NCI-H1417 treated with DMSO at 0.1 percent for 48 hours (cell line): ENCODE data around the gene OMA1.
"Not testable (repeated sequence)": the region's sequence is repeated elsewhere in the genome, so short reads cannot be mapped to it uniquely, and the experiment has no call there.

Source experiments
- DNase-seq: peaks from one replicate; lab custom pipeline; 2025; lab: John Stamatoyannopoulos, UW

OMA1 gene

GRCh38 chr1:58546520-58547308 is at the start of gene OMA1:
Gene OMA1, minus strand, starts transcription at chr1:58546726. Its CDS starts 7,432 bp downstream, at chr1:58539294.
- peak; percentile 92 for DNase-seq

- DNase-seq = no peak
Observed at GRCh38 chr1:58594546-58594945, 48.0 kb upstream of the OMA1 start.

- DNase-seq = no peak
Observed at GRCh38 chr1:58592522-58593134, 46.1 kb upstream of the OMA1 start.

GRCh38 chr1:58591806-58592205 is 45.3 kb upstream of the OMA1 start:
- no peak for DNase-seq

- no peak for DNase-seq
Observed at GRCh38 chr1:58590019-58590418, 43.5 kb upstream of the OMA1 start.

- no peak for DNase-seq
Observed at GRCh38 chr1:58588396-58588795, 41.9 kb upstream of the OMA1 start.

- no peak for DNase-seq
Observed at GRCh38 chr1:58587667-58588066, 41.1 kb upstream of the OMA1 start.

GRCh38 chr1:58586271-58586670 is 39.7 kb upstream of the OMA1 start:
- DNase-seq = no peak

- no peak for DNase-seq
Observed at GRCh38 chr1:58585581-58586151, 39.1 kb upstream of the OMA1 start.

- DNase-seq = no peak
Observed at GRCh38 chr1:58585166-58585565, 38.6 kb upstream of the OMA1 start.

GRCh38 chr1:58584082-58584895 is 37.8 kb upstream of the OMA1 start:
- DNase-seq = no peak

- no peak for DNase-seq
Observed at GRCh38 chr1:58583496-58583895, 37.0 kb upstream of the OMA1 start.

GRCh38 chr1:58582143-58582542 is 35.6 kb upstream of the OMA1 start:
- DNase-seq = not testable (repeated sequence)

GRCh38 chr1:58581641-58582040 is 35.1 kb upstream of the OMA1 start:
- DNase-seq = no peak

- no peak for DNase-seq
Observed at GRCh38 chr1:58580186-58580585, 33.7 kb upstream of the OMA1 start.

- DNase-seq = no peak
Observed at GRCh38 chr1:58577654-58578030, 31.1 kb upstream of the OMA1 start.

GRCh38 chr1:58576727-58577653 is 30.5 kb upstream of the OMA1 start, which contains the start of gene TACSTD2:
Gene TACSTD2, minus strand, starts transcription at chr1:58577252. Its CDS starts 96 bp downstream, at chr1:58577156.
- no peak for DNase-seq

- DNase-seq = no peak
Observed at GRCh38 chr1:58576325-58576726, 29.8 kb upstream of the OMA1 start.

GRCh38 chr1:58575551-58576324 is 29.2 kb upstream of the OMA1 start:
- DNase-seq = no peak

- no peak for DNase-seq
Observed at GRCh38 chr1:58574816-58575215, 28.3 kb upstream of the OMA1 start.
